Caki2 (cell line): Measurements from ENCODE around the gene NT5DC2. TPM values are rescaled to one million over a fixed set of nuclear protein-coding genes. Genes with fewer than 3 reads are reported as not detected.

Source experiments
- DNase-seq: peaks from one replicate; pipeline ENCODE4 v3.0.0-alpha.2; 2015; ENCODE audit warnings: low read depth
- in situ Hi-C: cut with HindIII; loops from 2 replicates; pipeline ENCODE4 v1.10.0; 2016; ENCODE audit warnings: low sequenced_read_pairs, low pct_unique_long_range_greater_than_20kb, mixed read lengths
- total RNA-seq: library from RNA; depleted of rRNA; stranded (reverse); fragments of >200 nt; shearing (Covaris generic); gene quantifications from 2 replicates; pipeline ENCODE4 v1.2.3, GENCODE V29; 2014; ENCODE audit warnings: low replicate concordance; rRNA removed

The NT5DC2 gene
- total RNA-seq: 13.2 and 14.4 TPM in 2 replicates

GRCh38 chr3:52533623-52534280, at the start of gene NT5DC2:
TSS of gene NT5DC2 (minus strand) at chr3:52533857. CDS start at chr3:52533737, 120 bp downstream.
- in situ Hi-C loops: no loop called here
- peak; percentile 52 for DNase-seq

GRCh38 chr3:52574056-52574965, 40.7 kb upstream of the NT5DC2 start:
- no peak for DNase-seq
- in situ Hi-C loops: no loop called here

- DNase-seq: no peak
- in situ Hi-C loops: no loop called here
These were observed 38.6 kb upstream of the NT5DC2 start for GRCh38 chr3:52572221-52572620.

GRCh38 chr3:52570076-52570475, 36.4 kb upstream of the NT5DC2 start:
- in situ Hi-C loops: no loop called here
- DNase-seq: no peak

GRCh38 chr3:52568069-52568468, 34.4 kb upstream of the NT5DC2 start:
- in situ Hi-C loops: no loop called here
- peak; percentile 6 for DNase-seq

GRCh38 chr3:52563984-52564383, 30.3 kb upstream of the NT5DC2 start:
- in situ Hi-C loops: no loop called here
- DNase-seq: no peak

- DNase-seq: no peak
- in situ Hi-C loops: no loop called here
These were observed 27.5 kb upstream of the NT5DC2 start for GRCh38 chr3:52561028-52561747.

GRCh38 chr3:52558436-52558835, 24.8 kb upstream of the NT5DC2 start:
- DNase-seq: no peak
- in situ Hi-C loops: no loop called here

GRCh38 chr3:52557011-52557960, 23.6 kb upstream of the NT5DC2 start:
- no peak for DNase-seq
- in situ Hi-C loops: no loop called here

GRCh38 chr3:52555056-52555455, 21.4 kb upstream of the NT5DC2 start:
- in situ Hi-C loops: no loop called here
- DNase-seq: no peak

GRCh38 chr3:52554026-52554755, 20.5 kb upstream of the NT5DC2 start:
- DNase-seq: no peak
- in situ Hi-C loops: no loop called here

- in situ Hi-C loops: no loop called here
- DNase-seq: peak; percentile 28
These were observed 18.4 kb upstream of the NT5DC2 start for GRCh38 chr3:52552089-52552488.

GRCh38 chr3:52551118-52551517, 17.5 kb upstream of the NT5DC2 start:
- in situ Hi-C loops: no loop called here
- no peak for DNase-seq

GRCh38 chr3:52547143-52547542, 13.5 kb upstream of the NT5DC2 start:
- in situ Hi-C loops: no loop called here
- DNase-seq: no peak

- in situ Hi-C loops: no loop called here
These were observed 12.6 kb upstream of the NT5DC2 start for GRCh38 chr3:52546111-52546901.

GRCh38 chr3:52544937-52545336, 11.3 kb upstream of the NT5DC2 start:
- in situ Hi-C loops: no loop called here
- DNase-seq: no peak

More at GRCh38 chr3:52546111-52546901, 12.6 kb upstream of the NT5DC2 start:
- no peak for DNase-seq
